IPS-18a (cell line): ENCODE data around the gene UBE2I.
A peak's percentile ranks its signal among the peaks of the same experiment; 100 is the strongest.

Experiments used
- H3K27ac ChIP-seq: one replicate; pipeline ENCODE4 v1.5.1; 2013; ENCODE audit warnings: low read length
- H3K27me3 ChIP-seq: one replicate; pipeline ENCODE4 v1.6.1; 2013; ENCODE audit warnings: mild to moderate bottlenecking, low read length; ENCODE audit not compliant: control insufficient read depth, insufficient read depth
- H3K36me3 ChIP-seq: one replicate; pipeline ENCODE4 v1.6.1; 2013; ENCODE audit warnings: low read depth, low read length; ENCODE audit not compliant: control insufficient read depth
- H3K4me1 ChIP-seq: one replicate; pipeline ENCODE4 v1.6.1; 2013; ENCODE audit warnings: low read depth, low read length; ENCODE audit not compliant: control insufficient read depth
- H3K4me3 ChIP-seq: one replicate; pipeline ENCODE4 v1.5.1; 2013; ENCODE audit warnings: low read length
- H3K9ac ChIP-seq: one replicate; pipeline ENCODE4 v1.6.1; 2013; ENCODE audit warnings: mild to moderate bottlenecking, low read length, moderate library complexity
- H3K9me3 ChIP-seq: one replicate; pipeline ENCODE4 v1.6.1; 2013; ENCODE audit warnings: low read depth, low read length; ENCODE audit not compliant: control insufficient read depth

The UBE2I gene

GRCh38 chr16:1351582-1352362 is 42.3 kb downstream of the UBE2I start, which contains the start of the genes GNPTG and TSR3:
Gene GNPTG (plus strand): TSS chr16:1351931. CDS start chr16:1351966, 35 bp downstream.
Gene TSR3 (minus strand): TSS chr16:1351878. CDS start chr16:1351804, 74 bp downstream.
- Histone ChIP-seq H3K36me3 (peaks cover 13% of the 10 kb centered on the region), H3K9me3 (no peaks in the 10 kb centered on the region), H3K27me3 (no peaks in the 10 kb centered on the region), H3K9ac (peak within 1 kb of the TSS; percentile 62), H3K4me1 (peaks cover 3% of the 10 kb centered on the region), H3K27ac (no peak within 1 kb of the TSS), H3K4me3 (peak within 1 kb of the TSS; percentile 89)

GRCh38 chr16:1354815-1355540 is 45.5 kb downstream of the UBE2I start:
- Histone ChIP-seq H3K4me3 (no peak overlapping the region), H3K9me3 (no peaks in the 10 kb centered on the region), H3K4me1 (peaks cover 3% of the 10 kb centered on the region), H3K9ac (no peak overlapping the region), H3K27ac (no peak overlapping the region), H3K36me3 (no peaks in the 10 kb centered on the region), H3K27me3 (no peaks in the 10 kb centered on the region)

- H3K9ac ChIP-seq: no peak overlapping the region
- H3K27me3 ChIP-seq: no peaks in the 10 kb centered on the region
- no peak overlapping the region for H3K4me3 ChIP-seq
- no peaks in the 10 kb centered on the region for H3K9me3 ChIP-seq
- H3K27ac ChIP-seq: no peak overlapping the region
- no peaks in the 10 kb centered on the region for H3K36me3 ChIP-seq
- peaks cover 3% of the 10 kb centered on the region for H3K4me1 ChIP-seq
These were observed 46.2 kb downstream of the UBE2I start for GRCh38 chr16:1355591-1355990.

GRCh38 chr16:1356061-1356900 is 46.8 kb downstream of the UBE2I start:
- Histone ChIP-seq H3K9me3 (no peaks in the 10 kb centered on the region), H3K4me3 (no peak overlapping the region), H3K27ac (no peak overlapping the region), H3K9ac (no peak overlapping the region), H3K36me3 (peaks cover 4% of the 10 kb centered on the region), H3K4me1 (peaks cover 3% of the 10 kb centered on the region), H3K27me3 (no peaks in the 10 kb centered on the region)

- Histone ChIP-seq H3K9me3 (no peaks in the 10 kb centered on the region), H3K27me3 (no peaks in the 10 kb centered on the region), H3K4me1 (no peaks in the 10 kb centered on the region), H3K9ac (no peak overlapping the region), H3K27ac (no peak overlapping the region), H3K36me3 (peaks cover 16% of the 10 kb centered on the region), H3K4me3 (no peak overlapping the region)
These were observed 48.6 kb downstream of the UBE2I start for GRCh38 chr16:1357906-1358566.

- H3K4me1 ChIP-seq: no peaks in the 10 kb centered on the region
- H3K36me3 ChIP-seq: peaks cover 35% of the 10 kb centered on the region
These were observed 52.4 kb downstream of the UBE2I start for GRCh38 chr16:1361685-1362360.

GRCh38 chr16:1362807-1363206 is 53.4 kb downstream of the UBE2I start:
- Histone ChIP-seq H3K9me3 (no peaks in the 10 kb centered on the region), H3K9ac (no peak overlapping the region), H3K4me1 (no peaks in the 10 kb centered on the region), H3K4me3 (no peak overlapping the region), H3K27ac (no peak overlapping the region), H3K36me3 (peaks cover 35% of the 10 kb centered on the region), H3K27me3 (no peaks in the 10 kb centered on the region)

More at GRCh38 chr16:1361685-1362360, 52.4 kb downstream of the UBE2I start:
- Histone ChIP-seq H3K27me3 (no peaks in the 10 kb centered on the region), H3K9ac (no peak overlapping the region), H3K27ac (no peak overlapping the region), H3K4me3 (no peak overlapping the region), H3K9me3 (no peaks in the 10 kb centered on the region)

GRCh38 chr16:1363501-1364041 is 54.1 kb downstream of the UBE2I start:
- H3K9me3 ChIP-seq: no peaks in the 10 kb centered on the region
- H3K4me3 ChIP-seq: no peak overlapping the region
- H3K4me1 ChIP-seq: no peaks in the 10 kb centered on the region
- no peak overlapping the region for H3K27ac ChIP-seq
- peaks cover 35% of the 10 kb centered on the region for H3K36me3 ChIP-seq
- H3K9ac ChIP-seq: no peak overlapping the region
- H3K27me3 ChIP-seq: no peaks in the 10 kb centered on the region

GRCh38 chr16:1364510-1364909 is 55.1 kb downstream of the UBE2I start:
- no peak overlapping the region for H3K9ac ChIP-seq
- H3K27ac ChIP-seq: no peak overlapping the region
- H3K36me3 ChIP-seq: peaks cover 35% of the 10 kb centered on the region
- no peaks in the 10 kb centered on the region for H3K9me3 ChIP-seq
- H3K27me3 ChIP-seq: no peaks in the 10 kb centered on the region
- H3K4me1 ChIP-seq: no peaks in the 10 kb centered on the region
- H3K4me3 ChIP-seq: no peak overlapping the region

GRCh38 chr16:1366060-1366711 is 56.8 kb downstream of the UBE2I start:
- peaks cover 31% of the 10 kb centered on the region for H3K36me3 ChIP-seq
- H3K4me3 ChIP-seq: no peak overlapping the region
- H3K9me3 ChIP-seq: no peaks in the 10 kb centered on the region
- no peaks in the 10 kb centered on the region for H3K27me3 ChIP-seq
- H3K4me1 ChIP-seq: no peaks in the 10 kb centered on the region
- no peak overlapping the region for H3K9ac ChIP-seq
- no peak overlapping the region for H3K27ac ChIP-seq
